DOHH2 (cell line): Measurements from ENCODE around the gene OGFOD3.

Experiments used
- CTCF ChIP-seq: fragments of 200-600 bp; sonication (generic); IDR thresholded peaks from one replicate; pipeline ENCODE4 v1.5.1; 2014; ENCODE audit warnings: antibody characterized with exemption, mild to moderate bottlenecking, low read depth, low read length; ENCODE audit not compliant: poor library complexity, severe bottlenecking
- EZH2phosphoT487 ChIP-seq: fragments of 200-600 bp; sonication (generic); IDR thresholded peaks from 2 replicates; pipeline ENCODE4 v1.6.1; 2017; ENCODE audit warnings: borderline replicate concordance, mild to moderate bottlenecking, antibody characterized with exemption, low read length, moderate library complexity, mixed read lengths

GRCh38 chr17:82370471-82371332 lies 47.7 kb downstream of the OGFOD3 start:
- TF ChIP-seq CTCF = no peak
- no peak; the same call in 1 of the 2 replicates for TF ChIP-seq EZH2phosphoT487
